ENCODE results near the gene CBFB.

Gene CBFB

GRCh38 chr16:67098599-67098998, 69.7 kb downstream of the CBFB start:
- peaks cover 9% of the 10 kb centered on the region for H3K36me3 ChIP-seq (ENCODE audit: insufficient read depth, insufficient read length, low read length)
- no peaks in the 10 kb centered on the region for H3K9me3 ChIP-seq (ENCODE audit: insufficient read depth, low read length)
- no peaks in the 10 kb centered on the region for H3K4me1 ChIP-seq (ENCODE audit: insufficient read depth, insufficient read length)
- H3K4me3 ChIP-seq (ENCODE audit: insufficient read length, low read depth) = no peak overlapping the region
- no peak for DNase-seq (ENCODE audit: low read depth, low spot score)
- H3K27me3 ChIP-seq (ENCODE audit: insufficient read depth, insufficient read length) = no peaks in the 10 kb centered on the region
- TF ChIP-seq YY1 (IDR thresholded peaks at IDR 0.05; ENCODE audit: insufficient read depth, insufficient read length) (no peak), ZNF274 (IDR thresholded peaks at IDR 0.05; ENCODE audit: low read depth, low read length) (no peak), SUZ12 (IDR thresholded peaks at IDR 0.05; ENCODE audit: extremely low read depth, insufficient read depth, insufficient read length) (no peak)
- H3K9ac ChIP-seq (ENCODE audit: insufficient read length, low read depth) = no peak overlapping the region

GRCh38 chr16:67100569-67101310, 71.8 kb downstream of the CBFB start:
- H3K4me3 ChIP-seq (ENCODE audit: insufficient read length, low read depth) = no peak overlapping the region
- DNase-seq (ENCODE audit: low read depth, low spot score) = no peak

GRCh38 chr16:67101311-67102082, 72.5 kb downstream of the CBFB start:
- no peak for DNase-seq (ENCODE audit: low read depth, low spot score)
- no peaks in the 10 kb centered on the region for H3K4me1 ChIP-seq (ENCODE audit: insufficient read depth, insufficient read length)
- no peaks in the 10 kb centered on the region for H3K27me3 ChIP-seq (ENCODE audit: insufficient read depth, insufficient read length)
- no peak overlapping the region for H3K9ac ChIP-seq (ENCODE audit: insufficient read length, low read depth)
- peaks cover 9% of the 10 kb centered on the region for H3K36me3 ChIP-seq (ENCODE audit: insufficient read depth, insufficient read length, low read length)
- TF ChIP-seq ZNF274 (IDR thresholded peaks at IDR 0.05; ENCODE audit: low read depth, low read length) (no peak), YY1 (IDR thresholded peaks at IDR 0.05; ENCODE audit: insufficient read depth, insufficient read length) (no peak), SUZ12 (IDR thresholded peaks at IDR 0.05; ENCODE audit: extremely low read depth, insufficient read depth, insufficient read length) (no peak)
- H3K4me3 ChIP-seq (ENCODE audit: insufficient read length, low read depth) = no peak overlapping the region
- H3K9me3 ChIP-seq (ENCODE audit: insufficient read depth, low read length) = no peaks in the 10 kb centered on the region

More at GRCh38 chr16:67100569-67101310, 71.8 kb downstream of the CBFB start:
- Histone ChIP-seq H3K9ac (ENCODE audit: insufficient read length, low read depth) (no peak overlapping the region), H3K4me1 (ENCODE audit: insufficient read depth, insufficient read length) (no peaks in the 10 kb centered on the region), H3K36me3 (ENCODE audit: insufficient read depth, insufficient read length, low read length) (peaks cover 9% of the 10 kb centered on the region), H3K27me3 (ENCODE audit: insufficient read depth, insufficient read length) (no peaks in the 10 kb centered on the region), H3K9me3 (ENCODE audit: insufficient read depth, low read length) (no peaks in the 10 kb centered on the region)
- no peak for TF ChIP-seq SUZ12 (IDR thresholded peaks at IDR 0.05; ENCODE audit: extremely low read depth, insufficient read depth, insufficient read length)
- TF ChIP-seq YY1 (IDR thresholded peaks at IDR 0.05; ENCODE audit: insufficient read depth, insufficient read length) = no peak
- no peak for TF ChIP-seq ZNF274 (IDR thresholded peaks at IDR 0.05; ENCODE audit: low read depth, low read length)

GRCh38 chr16:67104061-67104460, 75.1 kb downstream of the CBFB start:
- no peaks in the 10 kb centered on the region for H3K27me3 ChIP-seq (ENCODE audit: insufficient read depth, insufficient read length)
- DNase-seq (ENCODE audit: low read depth, low spot score) = peak; percentile 25
- peaks cover 3% of the 10 kb centered on the region for H3K36me3 ChIP-seq (ENCODE audit: insufficient read depth, insufficient read length, low read length)
- TF ChIP-seq SUZ12 (IDR thresholded peaks at IDR 0.05; ENCODE audit: extremely low read depth, insufficient read depth, insufficient read length) (no peak), YY1 (IDR thresholded peaks at IDR 0.05; ENCODE audit: insufficient read depth, insufficient read length) (no peak), ZNF274 (IDR thresholded peaks at IDR 0.05; ENCODE audit: low read depth, low read length) (no peak)
- H3K9ac ChIP-seq (ENCODE audit: insufficient read length, low read depth) = no peak overlapping the region
- H3K4me1 ChIP-seq (ENCODE audit: insufficient read depth, insufficient read length) = peaks cover 3% of the 10 kb centered on the region
- no peak overlapping the region for H3K4me3 ChIP-seq (ENCODE audit: insufficient read length, low read depth)
- no peaks in the 10 kb centered on the region for H3K9me3 ChIP-seq (ENCODE audit: insufficient read depth, low read length)

- no peak for DNase-seq (ENCODE audit: low read depth, low spot score)
- H3K9ac ChIP-seq (ENCODE audit: insufficient read length, low read depth) = no peak overlapping the region
- H3K27me3 ChIP-seq (ENCODE audit: insufficient read depth, insufficient read length) = no peaks in the 10 kb centered on the region
- TF ChIP-seq YY1 (IDR thresholded peaks at IDR 0.05; ENCODE audit: insufficient read depth, insufficient read length) = no peak
- TF ChIP-seq ZNF274 (IDR thresholded peaks at IDR 0.05; ENCODE audit: low read depth, low read length) = no peak
- TF ChIP-seq SUZ12 (IDR thresholded peaks at IDR 0.05; ENCODE audit: extremely low read depth, insufficient read depth, insufficient read length) = no peak
- H3K36me3 ChIP-seq (ENCODE audit: insufficient read depth, insufficient read length, low read length) = peaks cover 3% of the 10 kb centered on the region
- H3K4me3 ChIP-seq (ENCODE audit: insufficient read length, low read depth) = no peak overlapping the region
- H3K9me3 ChIP-seq (ENCODE audit: insufficient read depth, low read length) = no peaks in the 10 kb centered on the region
- H3K4me1 ChIP-seq (ENCODE audit: insufficient read depth, insufficient read length) = peaks cover 3% of the 10 kb centered on the region
Observed at GRCh38 chr16:67104845-67105244, 75.9 kb downstream of the CBFB start.

- DNase-seq (ENCODE audit: low read depth, low spot score) = no peak
- no peak overlapping the region for H3K4me3 ChIP-seq (ENCODE audit: insufficient read length, low read depth)
- no peaks in the 10 kb centered on the region for H3K27me3 ChIP-seq (ENCODE audit: insufficient read depth, insufficient read length)
- H3K9ac ChIP-seq (ENCODE audit: insufficient read length, low read depth) = no peak overlapping the region
- H3K36me3 ChIP-seq (ENCODE audit: insufficient read depth, insufficient read length, low read length) = peaks cover 3% of the 10 kb centered on the region
- TF ChIP-seq SUZ12 (IDR thresholded peaks at IDR 0.05; ENCODE audit: extremely low read depth, insufficient read depth, insufficient read length) (no peak), YY1 (IDR thresholded peaks at IDR 0.05; ENCODE audit: insufficient read depth, insufficient read length) (no peak), ZNF274 (IDR thresholded peaks at IDR 0.05; ENCODE audit: low read depth, low read length) (no peak)
- no peaks in the 10 kb centered on the region for H3K9me3 ChIP-seq (ENCODE audit: insufficient read depth, low read length)
- peaks cover 3% of the 10 kb centered on the region for H3K4me1 ChIP-seq (ENCODE audit: insufficient read depth, insufficient read length)
Observed at GRCh38 chr16:67105246-67105645, 76.3 kb downstream of the CBFB start.

- H3K4me1 ChIP-seq (ENCODE audit: insufficient read depth, insufficient read length) = peaks cover 3% of the 10 kb centered on the region
Observed at GRCh38 chr16:67105881-67106280, 76.9 kb downstream of the CBFB start.

More at GRCh38 chr16:67105881-67106280, 76.9 kb downstream of the CBFB start:
- DNase-seq (ENCODE audit: low read depth, low spot score) = no peak
- no peak overlapping the region for H3K9ac ChIP-seq (ENCODE audit: insufficient read length, low read depth)
- no peak overlapping the region for H3K4me3 ChIP-seq (ENCODE audit: insufficient read length, low read depth)
- no peaks in the 10 kb centered on the region for H3K9me3 ChIP-seq (ENCODE audit: insufficient read depth, low read length)
- H3K36me3 ChIP-seq (ENCODE audit: insufficient read depth, insufficient read length, low read length) = peaks cover 3% of the 10 kb centered on the region
- TF ChIP-seq YY1 (IDR thresholded peaks at IDR 0.05; ENCODE audit: insufficient read depth, insufficient read length) (no peak), SUZ12 (IDR thresholded peaks at IDR 0.05; ENCODE audit: extremely low read depth, insufficient read depth, insufficient read length) (no peak), ZNF274 (IDR thresholded peaks at IDR 0.05; ENCODE audit: low read depth, low read length) (no peak)
- H3K27me3 ChIP-seq (ENCODE audit: insufficient read depth, insufficient read length) = no peaks in the 10 kb centered on the region

All from NT2/D1 (cell line).